ENCODE results near the gene ARCN1. TPM values are rescaled to one million over a fixed set of nuclear protein-coding genes. Genes with fewer than 3 reads are reported as not detected.

The ARCN1 gene
- total and polyA plus RNA-seq, 2 donors (not counting 3 experiments of a cell fraction or from before 2014, with no cell fraction given): 172 to 180 TPM

GRCh38 chr11:118597556-118597955 lies 25.3 kb downstream of the ARCN1 start:
- DNase-seq (ENCODE audit: low read depth, low spot score) (no peak), FAIRE-seq (no peak)
- Histone ChIP-seq H3K4me1 (ENCODE audit: control insufficient read depth, extremely low read depth, insufficient read depth, low read length) (no peaks in the 10 kb centered on the region), H3K4me3 (replicated peaks in 1 of 3; ENCODE audit: insufficient read depth in 1 of 3, low read depth in 1 of 3, low read length in 3 of 3) (no peak overlapping the region), H2AFZ (ENCODE audit: low read depth, low read length) (no peak overlapping the region), H3K9ac (replicated peaks; ENCODE audit: extremely low read depth, insufficient read depth, low read length) (no peak overlapping the region), H3K4me2 (ENCODE audit: insufficient read depth, low read length) (no peak overlapping the region), H3K27me3 (ENCODE audit: control insufficient read depth in 2 of 2, insufficient read depth in 2 of 2, low read length in 2 of 2) (no peaks in the 10 kb centered on the region), H3K9me3 (replicated peaks; ENCODE audit: control insufficient read depth, insufficient read depth, low read length) (no peaks in the 10 kb centered on the region), H3K9me1 (replicated peaks; ENCODE audit: control insufficient read depth, extremely low read depth, insufficient read depth, low read length) (no peaks in the 10 kb centered on the region), H4K20me1 (replicated peaks; ENCODE audit: control insufficient read depth, extremely low read depth, insufficient read depth, low read length) (no peaks in the 10 kb centered on the region), H3K27ac (ENCODE audit: insufficient read depth, low read depth, low read length) (no peak overlapping the region), H3K79me2 (ENCODE audit: control insufficient read depth, insufficient read depth, low read length) (peaks cover 3% of the 10 kb centered on the region), H3K36me3 (ENCODE audit: control insufficient read depth in 2 of 2, extremely low read depth in 1 of 2, insufficient read depth in 2 of 2, low read length in 2 of 2) (peaks cover 31 to 33% of the 10 kb centered on the region in 2 experiments)
- ChIA-PET CTCF (interaction anchor here (1.1 kb wide), 1 partner anchor 9 kb away, joined by 4 read pairs; no protein-coding TSS in a partner anchor), POLR2A (no interaction called here)
- no TSS peak for BruUV-seq (replicated peaks)
- no peak for TF ChIP-seq POLR2AphosphoS5 (IDR thresholded peaks at IDR 0.05; ENCODE audit: insufficient read depth, low read depth, low read length)
- no peak for TF ChIP-seq FOS (IDR thresholded peaks at IDR 0.05; ENCODE audit: borderline replicate concordance, insufficient read depth, low read length)
- TF ChIP-seq, protein P1, sequence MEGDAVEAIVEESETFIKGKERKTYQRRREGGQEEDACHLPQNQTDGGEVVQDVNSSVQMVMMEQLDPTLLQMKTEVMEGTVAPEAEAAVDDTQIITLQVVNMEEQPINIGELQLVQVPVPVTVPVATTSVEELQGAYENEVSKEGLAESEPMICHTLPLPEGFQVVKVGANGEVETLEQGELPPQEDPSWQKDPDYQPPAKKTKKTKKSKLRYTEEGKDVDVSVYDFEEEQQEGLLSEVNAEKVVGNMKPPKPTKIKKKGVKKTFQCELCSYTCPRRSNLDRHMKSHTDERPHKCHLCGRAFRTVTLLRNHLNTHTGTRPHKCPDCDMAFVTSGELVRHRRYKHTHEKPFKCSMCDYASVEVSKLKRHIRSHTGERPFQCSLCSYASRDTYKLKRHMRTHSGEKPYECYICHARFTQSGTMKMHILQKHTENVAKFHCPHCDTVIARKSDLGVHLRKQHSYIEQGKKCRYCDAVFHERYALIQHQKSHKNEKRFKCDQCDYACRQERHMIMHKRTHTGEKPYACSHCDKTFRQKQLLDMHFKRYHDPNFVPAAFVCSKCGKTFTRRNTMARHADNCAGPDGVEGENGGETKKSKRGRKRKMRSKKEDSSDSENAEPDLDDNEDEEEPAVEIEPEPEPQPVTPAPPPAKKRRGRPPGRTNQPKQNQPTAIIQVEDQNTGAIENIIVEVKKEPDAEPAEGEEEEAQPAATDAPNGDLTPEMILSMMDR (IDR thresholded peaks at IDR 0.05; ENCODE audit: extremely low read depth in 1 of 2, insufficient read depth in 1 of 2, low read depth in 1 of 2, low read length in 2 of 2): no peak
- TF ChIP-seq MAX (IDR thresholded peaks at IDR 0.05; ENCODE audit: insufficient read depth, insufficient read length): no peak
- no peak for TF ChIP-seq GATA2 (IDR thresholded peaks at IDR 0.05; ENCODE audit: insufficient read depth, insufficient read length, low read depth, low read length)
- TF ChIP-seq JUN (IDR thresholded peaks at IDR 0.05; ENCODE audit: borderline replicate concordance, insufficient read depth, insufficient read length, low read depth): no peak
- TF ChIP-seq POLR2A (IDR thresholded peaks at IDR 0.05; ENCODE audit: low read depth, low read length): no peak
- no peak for TF ChIP-seq MYC (IDR thresholded peaks at IDR 0.05; ENCODE audit: low read depth, low read length)
- TF ChIP-seq EZH2 (IDR thresholded peaks at IDR 0.05; ENCODE audit: borderline replicate concordance, low read depth, low read length, severe bottlenecking): no peak
- dilution Hi-C loops (cut with MboI; ENCODE audit: extremely low pct_ligation_motif_present, low sequenced_read_pairs) (no loop called here), intact Hi-C loops (cut with micrococcal nuclease) (no loop called here)

All from endothelial cell of umbilical vein (primary cell).